KMS-11 (cell line): ENCODE data around the gene C19orf47.

ENCODE experiments used
- H2AFZ ChIP-seq: fragments of 200-600 bp; sonication (generic); 2 replicates; pipeline ENCODE4 v1.6.1; 2016; ENCODE audit warnings: antibody characterized with exemption, mixed run types, low read depth
- H3K27ac ChIP-seq: fragments of 200-600 bp; sonication (generic); 2 replicates; pipeline ENCODE4 v1.6.1; 2016; ENCODE audit warnings: mild to moderate bottlenecking, mixed run types
- H3K27me3 ChIP-seq: fragments of 200-600 bp; sonication (generic); 2 replicates; pipeline ENCODE4 v1.6.1; 2017; ENCODE audit warnings: mild to moderate bottlenecking, low read depth, mixed run types, moderate library complexity; ENCODE audit not compliant: insufficient read depth
- H3K36me3 ChIP-seq: fragments of 200-600 bp; sonication (generic); 2 replicates; pipeline ENCODE4 v1.6.1; 2017; ENCODE audit warnings: mild to moderate bottlenecking, mixed run types; ENCODE audit not compliant: insufficient read depth
- H3K4me1 ChIP-seq: fragments of 200-600 bp; sonication (generic); 2 replicates; pipeline ENCODE4 v1.6.1; 2016; ENCODE audit warnings: mild to moderate bottlenecking, low read depth, mixed run types; ENCODE audit not compliant: poor library complexity, severe bottlenecking
- H3K4me2 ChIP-seq: fragments of 200-600 bp; sonication (generic); 2 replicates; pipeline ENCODE4 v1.7.0; 2016; ENCODE audit warnings: mild to moderate bottlenecking, mixed run types
- H3K4me3 ChIP-seq: fragments of 200-600 bp; sonication (generic); IDR thresholded peaks from 2 replicates; pipeline ENCODE4 v1.6.1; 2017; ENCODE audit warnings: low read depth, low read length, mixed read lengths; ENCODE audit not compliant: insufficient read depth
- H3K79me2 ChIP-seq: fragments of 200-600 bp; sonication (generic); 2 replicates; pipeline ENCODE4 v1.6.1; 2016; ENCODE audit warnings: low read depth, mixed run types; ENCODE audit not compliant: insufficient read depth
- H3K9ac ChIP-seq: fragments of 200-600 bp; sonication (generic); 2 replicates; pipeline ENCODE4 v1.6.1; 2016; ENCODE audit warnings: mild to moderate bottlenecking, mixed run types
- H4K20me1 ChIP-seq: fragments of 200-600 bp; sonication (generic); 2 replicates; pipeline ENCODE4 v1.6.1; 2016; ENCODE audit warnings: mild to moderate bottlenecking, mixed run types; ENCODE audit not compliant: insufficient read depth
- TF ChIP-seq, protein P1 (sequence below): fragments of 200-600 bp; sonication (generic); conservative IDR thresholded peaks from 2 replicates; pipeline ENCODE4 v1.6.1; 2017; ENCODE audit warnings: low read depth, mild to moderate bottlenecking, antibody characterized with exemption, low read length, moderate library complexity, mixed read lengths

Gene C19orf47

DNA sequence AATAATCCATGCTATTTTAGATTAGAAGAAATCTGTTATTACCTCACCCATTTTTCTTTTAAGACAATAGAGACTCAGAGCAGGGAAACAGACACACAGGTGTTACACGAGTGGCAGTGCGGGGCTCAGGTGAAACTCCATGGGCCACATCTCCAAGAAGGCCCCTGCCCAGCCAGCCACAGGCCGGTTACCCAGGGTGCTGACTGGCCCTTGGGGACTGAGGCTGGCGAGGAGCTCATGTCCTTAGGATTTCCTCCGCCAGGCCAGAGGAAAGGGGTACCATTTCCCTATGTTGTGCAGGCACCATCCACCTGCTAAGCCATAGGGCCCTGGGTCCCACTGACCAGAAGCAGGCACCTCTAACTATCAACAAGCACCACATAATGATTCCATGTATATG lies 10.6 kb downstream of the C19orf47 start:
- no peaks in the 10 kb centered on the region for H3K79me2 ChIP-seq
- peaks cover 3% of the 10 kb centered on the region; the same call in 1 of the 2 replicates for H3K36me3 ChIP-seq
- H2AFZ ChIP-seq = no peak overlapping the region
- H3K4me3 ChIP-seq = no peak overlapping the region
- no peak overlapping the region for H3K9ac ChIP-seq
- H3K4me1 ChIP-seq = no peaks in the 10 kb centered on the region
- no peak overlapping the region for H3K27ac ChIP-seq
- H4K20me1 ChIP-seq = no peaks in the 10 kb centered on the region
- TF ChIP-seq, protein P1, sequence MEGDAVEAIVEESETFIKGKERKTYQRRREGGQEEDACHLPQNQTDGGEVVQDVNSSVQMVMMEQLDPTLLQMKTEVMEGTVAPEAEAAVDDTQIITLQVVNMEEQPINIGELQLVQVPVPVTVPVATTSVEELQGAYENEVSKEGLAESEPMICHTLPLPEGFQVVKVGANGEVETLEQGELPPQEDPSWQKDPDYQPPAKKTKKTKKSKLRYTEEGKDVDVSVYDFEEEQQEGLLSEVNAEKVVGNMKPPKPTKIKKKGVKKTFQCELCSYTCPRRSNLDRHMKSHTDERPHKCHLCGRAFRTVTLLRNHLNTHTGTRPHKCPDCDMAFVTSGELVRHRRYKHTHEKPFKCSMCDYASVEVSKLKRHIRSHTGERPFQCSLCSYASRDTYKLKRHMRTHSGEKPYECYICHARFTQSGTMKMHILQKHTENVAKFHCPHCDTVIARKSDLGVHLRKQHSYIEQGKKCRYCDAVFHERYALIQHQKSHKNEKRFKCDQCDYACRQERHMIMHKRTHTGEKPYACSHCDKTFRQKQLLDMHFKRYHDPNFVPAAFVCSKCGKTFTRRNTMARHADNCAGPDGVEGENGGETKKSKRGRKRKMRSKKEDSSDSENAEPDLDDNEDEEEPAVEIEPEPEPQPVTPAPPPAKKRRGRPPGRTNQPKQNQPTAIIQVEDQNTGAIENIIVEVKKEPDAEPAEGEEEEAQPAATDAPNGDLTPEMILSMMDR = no peak
- H3K27me3 ChIP-seq = no peaks in the 10 kb centered on the region
- H3K4me2 ChIP-seq = no peak overlapping the region

DNA sequence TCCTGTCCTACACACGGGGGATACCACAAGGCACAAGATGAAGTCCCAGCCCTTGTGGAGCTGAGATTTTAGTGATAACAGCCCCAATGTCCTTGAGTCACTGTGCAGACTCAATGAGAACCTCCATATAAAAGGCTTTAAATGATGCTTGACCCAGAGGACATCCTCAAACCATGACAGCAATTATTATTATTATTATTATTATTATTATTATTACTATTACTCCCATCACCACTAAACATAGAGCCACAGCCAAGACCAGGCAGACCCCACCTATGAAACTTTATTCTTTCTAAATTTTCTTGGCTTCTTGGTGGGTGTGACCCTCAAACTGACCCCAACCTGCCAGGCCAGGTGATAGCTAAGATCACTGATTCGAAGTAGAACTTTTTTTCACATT lies 11.1 kb downstream of the C19orf47 start:
- Histone ChIP-seq H3K9ac (no peak overlapping the region), H3K4me2 (no peak overlapping the region), H3K36me3 (peaks cover 3% of the 10 kb centered on the region; the same call in 1 of the 2 replicates)

DNA sequence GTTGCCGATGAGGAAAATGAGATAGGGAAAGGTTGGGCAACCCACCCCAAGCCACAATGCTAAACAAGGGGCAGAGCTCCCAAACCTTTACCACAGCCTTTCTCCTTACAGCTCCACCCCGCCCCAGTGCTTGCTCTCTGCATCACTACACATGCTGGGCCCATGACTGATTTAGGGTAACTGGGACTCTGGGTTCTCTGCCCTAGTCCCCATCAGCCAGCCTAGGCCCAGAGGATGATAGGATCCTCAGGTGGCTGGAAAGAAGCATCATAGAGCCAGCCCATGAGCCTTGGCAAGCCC lies 11.6 kb downstream of the C19orf47 start:
- no peaks in the 10 kb centered on the region for H4K20me1 ChIP-seq
- peaks cover 3% of the 10 kb centered on the region for H3K4me1 ChIP-seq
- peaks cover 6% of the 10 kb centered on the region; the same call in 1 of the 2 replicates for H3K36me3 ChIP-seq
- H2AFZ ChIP-seq = no peak overlapping the region
- no peak overlapping the region for H3K27ac ChIP-seq
- H3K4me3 ChIP-seq = no peak overlapping the region
- no peak overlapping the region for H3K4me2 ChIP-seq
- TF ChIP-seq, protein P1 = no peak
- H3K79me2 ChIP-seq = no peaks in the 10 kb centered on the region
- H3K9ac ChIP-seq = no peak overlapping the region
- H3K27me3 ChIP-seq = no peaks in the 10 kb centered on the region

More for the DNA sequence above, 11.1 kb downstream of the C19orf47 start:
- no peaks in the 10 kb centered on the region for H4K20me1 ChIP-seq
- H3K79me2 ChIP-seq = no peaks in the 10 kb centered on the region
- H3K27ac ChIP-seq = no peak overlapping the region
- peaks cover 1% of the 10 kb centered on the region for H3K4me1 ChIP-seq
- H2AFZ ChIP-seq = no peak overlapping the region
- TF ChIP-seq, protein P1 = no peak
- no peaks in the 10 kb centered on the region for H3K27me3 ChIP-seq
- no peak overlapping the region for H3K4me3 ChIP-seq

DNA sequence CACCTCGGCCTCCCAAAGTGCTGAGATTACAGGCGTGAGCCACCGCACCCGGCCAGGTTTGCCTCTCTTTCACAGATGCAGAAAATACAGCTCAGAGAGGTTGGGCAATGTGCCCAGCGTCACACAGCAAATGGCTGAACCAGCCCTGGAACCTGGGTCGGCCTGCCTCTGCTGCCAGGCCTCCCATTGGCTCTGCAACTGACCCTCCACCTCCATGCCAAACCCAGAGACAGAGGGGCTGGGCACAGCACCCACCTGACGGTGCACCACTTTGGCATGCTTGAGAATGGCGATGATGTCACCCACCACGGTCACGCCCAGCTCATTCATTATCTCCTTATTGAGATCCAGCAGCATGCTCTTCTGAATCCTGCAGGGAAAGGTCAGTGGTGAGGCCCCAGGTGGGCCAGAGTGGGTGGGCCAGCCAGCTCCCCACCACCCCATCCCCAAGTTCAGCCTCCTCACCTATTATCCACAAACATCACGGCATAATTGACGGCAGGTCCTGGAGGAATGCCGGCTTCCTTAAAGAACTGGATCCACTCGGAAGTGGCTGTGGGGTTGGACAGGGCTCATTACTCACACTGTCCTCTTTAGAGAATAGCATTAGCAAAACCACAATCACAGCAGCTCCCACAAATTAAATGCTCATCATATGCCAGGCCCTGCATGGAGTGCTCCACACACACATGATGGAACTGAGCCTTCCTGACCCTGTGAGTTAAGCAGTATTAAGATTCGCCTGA lies 12.2 kb downstream of the C19orf47 start:
- H3K4me1 ChIP-seq = peaks cover 3% of the 10 kb centered on the region
- H3K4me2 ChIP-seq = no peak overlapping the region
- H3K36me3 ChIP-seq = peaks cover 6% of the 10 kb centered on the region; the same call in 1 of the 2 replicates
- no peak overlapping the region for H3K27ac ChIP-seq
- no peaks in the 10 kb centered on the region for H3K79me2 ChIP-seq
- no peak overlapping the region for H3K4me3 ChIP-seq
- no peaks in the 10 kb centered on the region for H4K20me1 ChIP-seq
- H3K27me3 ChIP-seq = no peaks in the 10 kb centered on the region
- no peak overlapping the region for H2AFZ ChIP-seq
- TF ChIP-seq, protein P1 = no peak
- H3K9ac ChIP-seq = no peak overlapping the region
